HG02943 (cell line): ENCODE results near the gene OR6X1.
"Not testable (repeated sequence)": the region's sequence is repeated elsewhere in the genome, so short reads cannot be mapped to it uniquely, and the experiment has no call there.

Experiments
- ATAC-seq: cut with Tn5 transposase; IDR thresholded peaks from one replicate; pipeline ENCODE4 v1.9.1; 2021; ENCODE audit warnings: mild to moderate bottlenecking, low read depth, moderate library complexity; ENCODE audit not compliant: unreplicated experiment

The OR6X1 gene

DNA sequence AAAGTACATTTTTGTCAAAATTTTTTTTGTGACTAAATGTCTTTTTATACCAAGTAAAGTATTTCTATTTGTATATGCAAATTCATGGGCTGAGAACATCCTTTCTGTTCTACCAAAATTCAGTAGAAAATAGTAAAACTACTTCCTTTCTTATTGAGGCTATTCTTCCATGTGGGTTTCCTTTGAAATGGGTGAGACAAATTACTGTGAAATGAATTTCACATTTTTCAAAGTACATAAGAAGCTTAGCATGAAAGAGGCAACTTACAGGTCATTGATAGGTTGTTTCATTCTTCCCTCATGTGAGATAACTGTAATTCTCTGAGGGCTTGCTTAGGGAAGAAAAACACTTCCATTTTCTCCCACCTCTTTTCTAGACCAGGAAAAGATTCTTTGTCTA is 1.0 kb upstream of the OR6X1 start:
- no peak for ATAC-seq

DNA sequence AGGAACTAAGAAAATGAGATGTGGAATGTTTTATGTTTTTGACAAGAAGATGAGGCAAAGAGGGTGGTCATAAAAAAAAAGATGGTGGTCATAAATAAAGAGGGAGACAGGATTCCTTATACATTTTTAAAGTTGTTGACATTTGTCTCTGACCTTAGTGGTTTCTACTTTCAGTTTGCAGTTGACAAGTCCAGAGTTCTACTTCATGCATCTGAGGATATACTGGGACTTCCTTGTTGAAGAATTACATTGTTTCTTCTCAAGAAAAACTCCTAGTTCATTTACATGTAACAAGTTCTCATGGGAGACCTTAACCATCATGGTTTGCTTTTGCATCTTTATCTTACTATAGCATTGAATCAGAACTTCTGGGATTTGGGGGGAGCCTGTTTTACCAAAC is 1.2 kb downstream of the OR6X1 start:
- ATAC-seq: no peak

- no peak for ATAC-seq
These were observed 2.5 kb downstream of the OR6X1 start for GRCh38 chr11:123751781-123752180.

GRCh38 chr11:123748349-123748748 is 6.0 kb downstream of the OR6X1 start:
- not testable (repeated sequence) for ATAC-seq

GRCh38 chr11:123745764-123746451 is 8.4 kb downstream of the OR6X1 start:
- ATAC-seq: no peak

GRCh38 chr11:123742724-123743120 is 11.6 kb downstream of the OR6X1 start:
- no peak for ATAC-seq

- ATAC-seq: no peak
These were observed 12.1 kb downstream of the OR6X1 start for GRCh38 chr11:123742031-123742723.

DNA sequence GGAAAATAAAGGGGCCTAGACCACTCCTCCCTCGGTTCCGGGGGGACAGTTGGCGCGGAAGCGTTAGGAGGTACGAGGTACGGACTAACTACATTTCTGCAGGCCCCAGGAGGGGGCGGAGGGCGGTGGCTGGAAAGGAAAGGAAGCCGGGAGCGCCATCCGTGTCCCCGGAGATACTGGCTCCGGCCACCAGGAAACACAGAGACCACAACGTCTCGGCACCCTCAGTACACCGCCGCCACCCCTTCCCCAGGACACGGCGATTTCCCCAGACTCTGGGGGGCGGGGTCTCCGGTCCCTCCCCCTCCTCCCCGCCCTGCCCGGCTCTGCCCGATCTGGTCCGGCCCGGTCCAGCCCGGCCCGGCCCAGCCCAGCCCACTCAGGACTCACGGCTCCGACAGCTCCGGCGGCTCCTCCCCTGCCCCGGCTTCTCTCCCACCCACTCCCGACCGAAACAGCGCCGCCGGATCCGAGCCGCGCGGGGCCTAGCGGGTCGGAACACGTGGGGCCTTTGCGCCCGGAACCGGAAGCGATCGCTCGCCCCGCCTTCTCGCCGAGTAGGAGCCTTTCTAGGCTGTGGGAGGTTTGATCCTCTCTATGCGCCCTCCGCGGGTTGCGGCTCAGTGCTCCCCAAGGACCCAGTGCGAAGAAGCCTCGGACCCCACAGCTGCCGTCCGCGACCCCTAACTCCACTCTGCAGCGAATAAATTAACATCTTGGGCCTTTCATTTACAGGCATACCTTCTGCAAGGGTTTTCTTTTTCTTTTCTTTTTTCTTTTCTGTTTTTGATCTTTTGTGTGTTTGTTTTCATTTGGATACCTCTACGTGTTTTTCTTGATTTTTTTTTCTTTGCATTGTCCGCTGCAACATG is 12.9 kb downstream of the OR6X1 start, which contains the start of gene ZNF202:
TSS of gene ZNF202 (minus strand) at position 502 of the 872 bp plus-strand sequence. CDS start 10,772 bp downstream, outside the sequence.
- ATAC-seq: peak; percentile 99

- ATAC-seq: no peak
These were observed 13.5 kb downstream of the OR6X1 start for GRCh38 chr11:123740787-123741158.

GRCh38 chr11:123738374-123738773 is 15.9 kb downstream of the OR6X1 start:
- no peak for ATAC-seq

DNA sequence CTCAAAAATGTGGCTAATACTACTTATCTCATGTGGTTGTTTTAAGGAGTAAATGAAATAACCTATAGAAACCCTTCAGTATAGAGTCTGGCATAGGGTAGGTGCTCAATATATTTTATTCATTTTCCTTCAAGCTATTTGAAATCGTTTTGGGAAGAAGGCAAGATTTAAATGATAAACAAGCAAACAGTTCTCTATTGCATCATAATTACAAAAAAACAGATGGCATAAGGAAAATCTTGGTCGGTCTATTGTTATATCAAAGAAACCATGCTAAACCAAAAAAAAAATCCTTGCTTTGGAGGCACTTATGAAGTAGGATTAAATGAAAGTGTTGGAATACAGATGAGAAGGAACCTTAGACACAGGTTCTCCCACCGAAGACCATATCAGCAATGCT is 17.5 kb downstream of the OR6X1 start:
- no peak for ATAC-seq

GRCh38 chr11:123729602-123730001 is 24.7 kb downstream of the OR6X1 start:
- ATAC-seq: no peak

- no peak for ATAC-seq
These were observed 28.2 kb downstream of the OR6X1 start for GRCh38 chr11:123725995-123726655.

- ATAC-seq: no peak
These were observed 34.9 kb downstream of the OR6X1 start for GRCh38 chr11:123719452-123719851.

GRCh38 chr11:123718469-123718868 is 35.8 kb downstream of the OR6X1 start:
- ATAC-seq: no peak

DNA sequence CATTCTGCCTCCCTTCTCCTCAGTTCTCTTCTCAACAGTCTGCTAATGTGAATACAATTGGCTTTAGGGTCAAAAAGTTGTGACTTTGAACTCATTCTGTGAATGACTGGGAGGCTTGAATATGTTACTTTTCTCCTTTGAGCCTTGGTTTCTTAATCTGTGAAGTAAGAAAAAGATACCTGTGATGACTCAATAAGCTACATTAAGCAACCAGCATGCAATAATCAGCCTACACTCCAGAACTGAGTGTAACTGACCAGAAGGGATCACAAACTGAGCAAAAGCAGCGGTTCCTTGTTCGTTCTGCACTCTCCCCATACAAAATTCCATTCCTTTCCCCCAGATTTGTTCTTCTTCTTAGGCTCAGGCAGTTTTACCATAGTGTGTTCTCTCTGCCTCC is 36.3 kb downstream of the OR6X1 start:
- no peak for ATAC-seq

DNA sequence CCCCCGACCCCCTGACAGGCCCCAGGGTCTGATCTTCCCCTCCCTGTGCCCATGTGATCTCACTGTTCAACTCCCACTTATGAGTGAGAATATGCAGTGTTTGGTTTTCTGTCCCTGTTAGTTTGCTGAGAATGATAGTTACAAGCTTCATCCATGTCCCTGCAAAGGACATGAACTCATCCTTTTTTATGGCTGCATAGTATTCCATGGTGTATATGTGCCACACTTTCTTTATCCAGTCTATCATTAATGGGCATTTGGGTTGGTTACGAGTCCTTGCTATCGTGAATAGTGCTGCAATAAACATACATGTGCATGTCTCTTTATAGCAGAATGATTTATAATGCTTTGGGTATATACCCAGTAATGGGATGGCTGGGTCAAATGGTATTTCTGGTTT is 41.7 kb downstream of the OR6X1 start:
- not testable (repeated sequence) for ATAC-seq

DNA sequence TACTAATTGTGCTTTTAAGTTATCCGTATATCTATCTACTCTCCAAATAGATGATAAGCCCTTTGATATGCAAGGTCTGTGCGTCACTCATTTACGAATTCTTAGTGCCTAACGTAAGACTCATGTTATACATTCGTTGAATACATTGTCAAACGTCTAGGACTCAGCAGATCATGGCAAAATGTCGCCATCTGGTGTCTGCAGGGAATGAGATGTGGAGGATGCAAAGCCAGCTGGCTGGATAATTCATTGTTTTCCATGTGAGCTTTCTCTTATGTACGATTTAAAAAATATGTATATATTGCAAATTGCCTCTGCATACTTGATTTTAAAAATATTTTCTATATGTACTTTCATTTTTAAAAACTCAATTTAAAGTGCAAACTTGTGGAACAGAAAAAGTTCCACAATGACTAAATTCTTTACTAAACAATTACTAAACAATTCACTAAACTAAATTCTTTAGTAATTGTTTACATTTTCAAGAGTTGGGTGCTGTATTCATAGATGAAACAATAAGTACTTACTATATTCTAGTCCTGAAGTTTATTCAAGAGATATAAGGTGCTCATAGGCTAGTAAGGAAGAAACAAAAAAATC is 46.6 kb downstream of the OR6X1 start:
- no peak for ATAC-seq

DNA sequence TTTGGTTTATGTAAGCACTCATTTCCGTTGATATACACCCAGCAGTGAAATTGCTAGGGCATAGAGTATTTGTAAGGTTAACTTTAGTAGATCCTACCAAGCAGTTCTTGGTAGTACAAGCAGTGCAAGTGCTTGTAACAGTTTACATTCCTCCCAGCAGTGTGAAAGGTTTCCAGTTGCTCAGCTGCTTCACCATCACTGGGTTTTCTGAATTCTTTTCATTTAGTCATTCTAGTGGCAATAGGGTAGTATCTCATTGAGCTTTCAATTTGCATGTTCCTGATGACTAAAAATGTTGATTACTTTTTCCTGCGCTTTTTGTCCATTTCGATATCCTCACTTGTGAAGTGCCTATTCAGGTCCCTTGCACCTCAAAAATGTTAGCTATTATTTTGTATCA is 47.1 kb downstream of the OR6X1 start:
- ATAC-seq: no peak

DNA sequence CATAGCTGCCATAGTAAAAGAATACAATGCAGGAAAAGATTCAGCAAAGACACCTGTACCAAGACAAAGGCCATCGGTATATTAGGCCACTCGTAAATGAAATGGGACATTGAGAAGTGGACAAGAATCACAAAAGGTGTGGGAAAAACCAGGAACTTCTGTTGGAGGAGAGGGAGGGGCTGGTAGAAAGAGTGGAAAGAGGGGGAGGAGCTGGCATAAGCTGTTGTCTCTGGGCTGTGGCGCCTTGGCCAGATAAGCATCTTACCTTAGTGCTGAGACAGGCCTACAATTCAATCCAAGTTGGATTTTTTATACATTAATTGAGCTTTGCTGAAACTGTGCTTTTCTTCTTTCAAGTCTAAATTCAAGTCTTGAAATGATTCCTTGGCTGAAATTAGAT is 50.0 kb downstream of the OR6X1 start:
- no peak for ATAC-seq
